ENCODE results near the gene ZNF324B. TPM values are rescaled to one million over a fixed set of nuclear protein-coding genes. Genes with fewer than 3 reads are reported as not detected.
A peak's percentile ranks its signal among the peaks of the same experiment; 100 is the strongest.
"Not testable (repeated sequence)": the region's sequence is repeated elsewhere in the genome, so short reads cannot be mapped to it uniquely, and the experiment has no call there.

Gene ZNF324B
- total RNA-seq, 1 donor from 2014 or later = 6.3 TPM

GRCh38 chr19:58480481-58480830, 29.0 kb downstream of the ZNF324B start:
- DNase-seq (ENCODE audit: low spot score) = no peak
- no peak overlapping the region for H3K27ac Mint-ChIP-seq (ENCODE audit: unreplicated experiment)
- no peaks in the 10 kb centered on the region for H3K27me3 Mint-ChIP-seq (ENCODE audit: low read depth)
- H3K4me1 Mint-ChIP-seq (ENCODE audit: low read depth) = peaks cover 16% of the 10 kb centered on the region
- H3K9me3 Mint-ChIP-seq (ENCODE audit: low read depth) = no peaks in the 10 kb centered on the region
- TF ChIP-seq CTCF (IDR thresholded peaks at IDR 0.05) = no peak
- H3K36me3 Mint-ChIP-seq (ENCODE audit: low read depth) = peaks cover 2% of the 10 kb centered on the region
- no peak overlapping the region for H3K4me3 Mint-ChIP-seq (ENCODE audit: unreplicated experiment)

- TF ChIP-seq CTCF (IDR thresholded peaks at IDR 0.05) = no peak
- no peaks in the 10 kb centered on the region for H3K9me3 Mint-ChIP-seq (ENCODE audit: low read depth)
- DNase-seq (ENCODE audit: low spot score) = no peak
- no peak overlapping the region for H3K4me3 Mint-ChIP-seq (ENCODE audit: unreplicated experiment)
- H3K4me1 Mint-ChIP-seq (ENCODE audit: low read depth) = peaks cover 15% of the 10 kb centered on the region
- no peak overlapping the region for H3K27ac Mint-ChIP-seq (ENCODE audit: unreplicated experiment)
- H3K27me3 Mint-ChIP-seq (ENCODE audit: low read depth) = no peaks in the 10 kb centered on the region
- peaks cover 2% of the 10 kb centered on the region for H3K36me3 Mint-ChIP-seq (ENCODE audit: low read depth)
Observed at GRCh38 chr19:58480831-58481230, 29.4 kb downstream of the ZNF324B start.

GRCh38 chr19:58482372-58482771, 30.9 kb downstream of the ZNF324B start:
- H3K27me3 Mint-ChIP-seq (ENCODE audit: low read depth) = no peaks in the 10 kb centered on the region
- H3K4me1 Mint-ChIP-seq (ENCODE audit: low read depth) = peaks cover 8% of the 10 kb centered on the region
- no peak for DNase-seq (ENCODE audit: low spot score)
- peaks cover 2% of the 10 kb centered on the region for H3K36me3 Mint-ChIP-seq (ENCODE audit: low read depth)
- H3K4me3 Mint-ChIP-seq (ENCODE audit: unreplicated experiment) = no peak overlapping the region
- no peaks in the 10 kb centered on the region for H3K9me3 Mint-ChIP-seq (ENCODE audit: low read depth)
- H3K27ac Mint-ChIP-seq (ENCODE audit: unreplicated experiment) = peak overlapping the region; percentile 58
- TF ChIP-seq CTCF (IDR thresholded peaks at IDR 0.05) = no peak

GRCh38 chr19:58483776-58484175, 32.4 kb downstream of the ZNF324B start:
- Mint-ChIP-seq H3K36me3 (ENCODE audit: low read depth) (peaks cover 2% of the 10 kb centered on the region), H3K4me1 (ENCODE audit: low read depth) (peaks cover 8% of the 10 kb centered on the region), H3K4me3 (ENCODE audit: unreplicated experiment) (no peak overlapping the region), H3K27me3 (ENCODE audit: low read depth) (no peaks in the 10 kb centered on the region), H3K9me3 (ENCODE audit: low read depth) (no peaks in the 10 kb centered on the region), H3K27ac (ENCODE audit: unreplicated experiment) (peak overlapping the region; percentile 22)
- no peak for TF ChIP-seq CTCF (IDR thresholded peaks at IDR 0.05)
- no peak for DNase-seq (ENCODE audit: low spot score)

- H3K9me3 Mint-ChIP-seq (ENCODE audit: low read depth); H3K36me3 Mint-ChIP-seq (ENCODE audit: low read depth); H3K4me3 Mint-ChIP-seq (ENCODE audit: unreplicated experiment); H3K27ac Mint-ChIP-seq (ENCODE audit: unreplicated experiment); H3K4me1 Mint-ChIP-seq (ENCODE audit: low read depth); DNase-seq (ENCODE audit: low spot score); H3K27me3 Mint-ChIP-seq (ENCODE audit: low read depth): not testable (repeated sequence)
- TF ChIP-seq CTCF (IDR thresholded peaks at IDR 0.05) = peak; percentile 27
Observed at GRCh38 chr19:58484349-58484748, 32.9 kb downstream of the ZNF324B start.

Measured in chondrocyte (in vitro differentiated cells).